HUES64 (cell line): Measurements from ENCODE around the gene YIPF2.
A peak's percentile ranks its signal among the peaks of the same experiment; 100 is the strongest.

Experiments
- H3K27ac ChIP-seq: 2 replicates; pipeline ENCODE4 v1.7.0; 2013; ENCODE audit warnings: low read depth, low read length, inconsistent platforms
- H3K27me3 ChIP-seq: 2 replicates; pipeline ENCODE4 v1.6.1; 2013; ENCODE audit warnings: mild to moderate bottlenecking, low read length; ENCODE audit not compliant: insufficient read depth
- H3K36me3 ChIP-seq: 2 replicates; pipeline ENCODE4 v1.6.1; 2013; ENCODE audit warnings: mild to moderate bottlenecking, low read length; ENCODE audit not compliant: insufficient read depth
- H3K4me1 ChIP-seq: 2 replicates; pipeline ENCODE4 v1.6.1; 2013; ENCODE audit warnings: mild to moderate bottlenecking, low read length, moderate library complexity; ENCODE audit not compliant: insufficient read depth
- H3K4me3 ChIP-seq: 2 replicates; pipeline ENCODE4 v1.5.1; 2013; ENCODE audit warnings: mild to moderate bottlenecking, low read length, moderate library complexity
- H3K9ac ChIP-seq: 2 replicates; pipeline ENCODE4 v1.6.1; 2013; ENCODE audit warnings: mild to moderate bottlenecking, low read depth, low read length
- H3K9me3 ChIP-seq: 2 replicates; pipeline ENCODE4 v1.6.1; 2013; ENCODE audit warnings: low read depth, low read length; ENCODE audit not compliant: insufficient read depth
- WGBS: fragments of 150-250, 120-280 bp; methylation state at CpG from one replicate; pipeline ENCODE4 v1.1.7; 2013; ENCODE audit warnings: missing lambda C conversion rate; 5-methylcytosine and 5-hydroxymethylcytosine counted together

Gene YIPF2

DNA sequence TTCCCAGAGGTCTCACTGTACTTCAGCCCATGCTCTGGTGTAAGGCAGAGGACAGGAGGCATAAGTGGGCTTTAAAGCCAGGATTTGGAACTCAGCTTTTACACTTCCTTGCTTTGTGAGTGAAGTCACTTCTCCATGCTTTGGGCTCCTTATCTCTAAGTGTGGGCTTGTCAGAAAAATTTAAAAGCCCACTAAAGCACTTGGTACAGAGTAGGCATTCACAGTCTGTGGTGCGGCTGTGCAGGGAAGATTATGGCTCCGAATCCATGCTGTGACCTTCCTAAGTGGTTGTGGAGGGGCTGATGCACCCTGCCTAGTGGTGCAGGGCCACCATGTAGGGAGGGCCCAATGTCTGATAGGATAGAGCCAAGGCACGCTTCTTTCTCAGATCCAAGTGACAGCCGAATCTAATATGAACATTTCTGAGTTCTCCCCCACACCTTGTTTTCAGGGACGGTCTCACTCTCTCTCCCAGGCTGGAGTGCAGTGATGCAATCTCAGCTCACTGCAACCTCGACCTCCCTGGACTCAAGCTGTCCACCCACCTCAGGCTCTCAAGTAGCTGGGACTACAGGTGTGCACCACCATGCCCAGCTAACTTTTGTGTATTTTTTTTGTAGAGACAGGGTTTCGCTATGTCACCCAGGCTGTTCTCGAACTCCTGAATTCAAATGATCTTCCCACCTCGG, 7.1 kb upstream of the YIPF2 start:
- 92% methylated on average over 9 of the region's 9 CpGs for WGBS
- Histone ChIP-seq H3K9me3 (no peaks in the 10 kb centered on the region), H3K4me1 (0 out of 2 replicates have a peak, but pooled peaks cover 6% of the 10 kb centered on the region), H3K27ac (0 out of 2 replicates have a peak overlapping the region, but pooled peaks have one; percentile 18), H3K4me3 (no peak overlapping the region), H3K27me3 (no peaks in the 10 kb centered on the region), H3K36me3 (peaks cover 16% of the 10 kb centered on the region), H3K9ac (no peak overlapping the region)

DNA sequence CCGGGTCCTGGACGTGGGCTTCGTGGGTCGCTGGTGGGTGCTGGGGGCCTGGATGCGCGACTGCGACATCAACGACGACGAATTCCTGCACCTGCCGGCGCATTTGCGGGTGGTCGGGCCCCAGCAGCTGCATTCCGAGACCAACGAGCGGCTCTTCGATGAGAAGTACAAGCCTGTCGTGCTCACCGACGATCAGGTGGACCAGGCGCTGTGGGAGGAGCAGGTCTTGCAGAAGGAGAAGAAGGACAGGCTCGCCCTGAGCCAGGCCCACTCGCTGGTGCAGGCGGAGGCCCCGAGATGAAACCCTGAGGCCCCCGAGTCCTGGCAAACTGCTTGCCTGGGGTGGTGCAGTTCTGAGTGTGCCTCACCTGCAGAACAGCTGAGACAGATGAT, 959 bp upstream of the YIPF2 start:
- H3K27me3 ChIP-seq: no peaks in the 10 kb centered on the region
- H3K27ac ChIP-seq: no peak overlapping the region
- no peaks in the 10 kb centered on the region; the same call in 1 of the 2 replicates for H3K4me1 ChIP-seq
- H3K9ac ChIP-seq: peak overlapping the region; percentile 82
- peak overlapping the region; percentile 90 for H3K4me3 ChIP-seq
- 13% methylated on average over 27 of the region's 27 CpGs for WGBS
- H3K36me3 ChIP-seq: peaks cover 29% of the 10 kb centered on the region
- H3K9me3 ChIP-seq: no peaks in the 10 kb centered on the region

DNA sequence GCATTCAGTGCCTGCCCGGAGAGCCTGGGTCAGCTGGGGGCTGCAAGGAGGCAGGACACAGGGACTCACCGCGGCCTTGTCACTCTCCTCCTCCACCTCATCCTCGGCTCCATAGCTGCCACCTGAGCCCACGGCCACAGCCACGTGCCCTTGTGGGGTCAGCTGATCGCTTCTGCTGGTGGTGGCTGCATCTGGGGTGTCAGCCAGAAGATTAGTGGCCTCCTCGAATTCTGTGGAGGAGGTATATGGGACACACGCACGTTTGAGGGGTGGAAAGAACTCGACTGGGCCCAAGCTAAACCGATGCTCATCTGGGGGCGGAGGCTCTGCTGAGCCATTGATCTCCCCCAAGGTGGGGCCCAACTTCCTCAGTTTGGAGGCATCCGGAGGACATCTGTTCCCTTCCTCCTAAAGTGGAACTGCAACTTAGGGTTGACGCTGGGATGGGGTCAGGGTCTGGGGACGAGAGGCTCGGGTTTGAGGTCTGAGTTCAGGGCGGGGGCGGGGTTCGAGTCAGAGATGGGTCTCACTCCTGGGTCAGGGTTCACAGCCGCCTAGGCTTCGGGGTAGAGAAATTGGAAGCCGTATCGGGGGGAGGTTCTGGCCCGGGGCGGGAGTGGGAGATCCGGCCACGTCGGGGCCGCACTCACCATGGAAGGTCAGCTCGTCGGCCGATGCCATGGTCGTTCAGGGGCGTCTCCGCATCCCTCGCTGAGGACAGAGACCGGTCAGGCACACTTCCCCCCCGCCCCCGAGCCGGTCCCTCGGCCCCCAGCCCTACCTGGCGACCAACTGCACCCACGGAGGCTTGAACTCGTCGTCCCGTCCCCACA, 493 bp downstream of the YIPF2 start:
- no peaks in the 10 kb centered on the region; the same call in 1 of the 2 replicates for H3K4me1 ChIP-seq
- H3K4me3 ChIP-seq: peak overlapping the region; percentile 90
- H3K9ac ChIP-seq: peak overlapping the region; percentile 66
- WGBS: 19% methylated on average over 47 of the region's 47 CpGs
- peaks cover 40% of the 10 kb centered on the region for H3K36me3 ChIP-seq
- H3K27ac ChIP-seq: no peak overlapping the region
- H3K27me3 ChIP-seq: no peaks in the 10 kb centered on the region
- H3K9me3 ChIP-seq: no peaks in the 10 kb centered on the region

DNA sequence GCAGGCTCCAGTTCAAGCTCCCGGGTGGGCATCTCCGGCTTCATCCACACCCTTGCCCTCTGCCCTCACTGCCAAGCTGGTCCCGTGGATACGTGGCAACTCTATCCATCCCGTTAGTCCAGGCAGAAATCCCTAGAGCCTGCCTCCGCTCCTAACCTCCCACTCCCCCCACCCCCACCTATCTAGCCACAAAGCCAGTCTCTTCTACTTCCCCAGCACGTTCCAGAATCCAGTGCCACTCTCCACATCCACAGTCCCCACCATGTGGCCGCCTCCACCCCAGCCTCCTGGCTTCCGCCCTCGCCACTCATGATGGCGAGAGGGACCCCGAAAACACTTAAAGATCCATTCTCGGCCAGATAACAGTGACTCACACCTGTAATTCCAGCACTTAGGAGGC, 3.8 kb downstream of the YIPF2 start:
- H3K9me3 ChIP-seq: no peaks in the 10 kb centered on the region
- peaks cover 56% of the 10 kb centered on the region for H3K36me3 ChIP-seq
- 95% methylated on average over 13 of the region's 13 CpGs for WGBS
- H3K27ac ChIP-seq: no peak overlapping the region
- H3K27me3 ChIP-seq: no peaks in the 10 kb centered on the region
- H3K4me1 ChIP-seq: no peaks in the 10 kb centered on the region
- H3K9ac ChIP-seq: no peak overlapping the region
- no peak overlapping the region for H3K4me3 ChIP-seq

DNA sequence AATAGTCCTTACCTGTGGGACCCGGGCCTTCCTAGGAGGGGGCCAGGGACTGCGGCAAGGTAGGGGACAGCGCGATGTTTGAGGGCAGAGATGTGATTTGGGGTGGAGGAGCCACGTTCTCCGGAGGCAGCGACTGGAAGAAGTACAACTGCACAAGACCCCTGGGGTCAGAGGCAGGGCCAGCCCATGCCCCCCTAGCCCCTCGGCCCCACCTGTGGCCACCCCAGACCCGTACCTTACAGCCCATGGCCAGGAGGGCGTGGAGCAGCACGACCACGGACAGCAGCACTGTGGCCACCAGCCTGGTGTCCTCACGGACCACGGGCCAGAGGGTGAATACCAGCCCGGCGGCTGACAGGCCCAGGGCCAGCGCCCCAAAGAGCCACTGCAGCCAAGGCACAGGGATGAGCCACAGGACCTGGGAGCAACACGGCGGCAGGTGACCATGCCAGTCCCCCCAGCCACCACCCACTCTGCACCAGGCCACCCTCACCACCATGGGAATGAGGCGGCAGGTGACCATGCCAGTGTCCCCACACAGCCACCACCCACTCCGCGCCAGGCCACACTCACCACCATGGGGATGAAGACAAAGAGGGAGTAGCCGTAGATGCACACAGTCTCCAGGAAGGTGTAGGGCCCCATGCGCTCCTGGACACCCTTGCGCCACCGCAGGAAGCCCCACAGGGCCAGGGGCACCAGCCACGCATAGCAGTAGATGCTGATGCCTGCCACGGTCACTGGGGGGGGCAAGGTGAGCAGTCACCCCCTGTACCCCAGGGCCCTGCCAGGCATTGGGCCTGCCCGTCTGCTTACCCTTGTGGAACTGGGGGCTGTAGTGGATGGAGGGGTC, 5.0 kb downstream of the YIPF2 start:
- Histone ChIP-seq H3K4me3 (no peak overlapping the region), H3K4me1 (no peaks in the 10 kb centered on the region), H3K9me3 (no peaks in the 10 kb centered on the region), H3K36me3 (peaks cover 67% of the 10 kb centered on the region), H3K27ac (no peak overlapping the region), H3K27me3 (no peaks in the 10 kb centered on the region), H3K9ac (no peak overlapping the region)
- WGBS: 97% methylated on average over 29 of the region's 29 CpGs

DNA sequence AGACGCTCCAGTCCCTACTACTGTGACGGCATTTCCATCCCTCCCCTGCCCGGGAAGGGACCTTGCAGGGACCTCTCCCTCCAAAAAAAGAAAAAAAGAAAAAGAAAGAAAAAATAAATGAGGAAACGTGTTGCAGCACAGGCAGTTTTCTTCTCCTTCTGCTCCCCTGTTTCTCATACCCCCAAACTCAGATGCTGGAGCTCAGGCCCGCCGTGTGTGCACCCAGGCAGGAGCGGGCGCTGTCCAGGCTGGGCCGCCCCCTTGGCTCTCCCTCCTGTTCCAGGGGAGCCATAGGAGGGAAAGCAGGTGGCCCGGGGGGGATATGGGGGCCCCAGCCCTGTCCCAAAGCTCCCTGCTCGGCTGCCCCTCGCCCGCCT, 5.8 kb downstream of the YIPF2 start:
- no peaks in the 10 kb centered on the region for H3K9me3 ChIP-seq
- WGBS: 87% methylated on average over 8 of the region's 13 CpGs
- no peak overlapping the region for H3K27ac ChIP-seq
- H3K27me3 ChIP-seq: no peaks in the 10 kb centered on the region
- no peaks in the 10 kb centered on the region for H3K4me1 ChIP-seq
- H3K4me3 ChIP-seq: no peak overlapping the region
- peaks cover 73% of the 10 kb centered on the region for H3K36me3 ChIP-seq
- no peak overlapping the region for H3K9ac ChIP-seq

DNA sequence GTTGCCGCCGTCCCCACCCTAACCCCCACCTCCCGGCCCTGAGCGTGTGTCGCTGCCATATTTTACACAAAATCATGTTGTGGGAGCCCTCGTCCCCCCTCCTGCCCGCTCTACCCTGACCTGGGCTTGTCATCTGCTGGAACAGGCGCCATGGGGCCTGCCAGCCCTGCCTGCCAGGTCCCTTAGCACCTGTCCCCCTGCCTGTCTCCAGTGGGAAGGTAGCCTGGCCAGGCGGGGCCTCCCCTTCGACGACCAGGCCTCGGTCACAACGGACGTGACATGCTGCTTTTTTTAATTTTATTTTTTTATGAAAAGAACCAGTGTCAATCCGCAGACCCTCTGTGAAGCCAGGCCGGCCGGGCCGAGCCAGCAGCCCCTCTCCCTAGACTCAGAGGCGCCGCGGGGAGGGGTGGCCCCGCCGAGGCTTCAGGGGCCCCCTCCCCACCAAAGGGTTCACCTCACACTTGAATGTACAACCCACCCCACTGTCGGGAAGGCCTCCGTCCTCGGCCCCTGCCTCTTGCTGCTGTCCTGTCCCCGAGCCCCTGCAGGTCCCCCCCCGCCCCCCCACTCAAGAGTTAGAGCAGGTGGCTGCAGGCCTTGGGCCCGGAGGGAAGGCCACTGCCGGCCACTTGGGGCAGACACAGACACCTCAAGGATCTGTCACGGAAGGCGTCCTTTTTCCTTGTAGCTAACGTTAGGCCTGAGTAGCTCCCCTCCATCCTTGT, 6.4 kb downstream of the YIPF2 start:
- peaks cover 71% of the 10 kb centered on the region for H3K36me3 ChIP-seq
- H3K9me3 ChIP-seq: no peaks in the 10 kb centered on the region
- H3K9ac ChIP-seq: no peak overlapping the region
- 94% methylated on average over 32 of the region's 33 CpGs for WGBS
- H3K27me3 ChIP-seq: no peaks in the 10 kb centered on the region
- H3K4me1 ChIP-seq: no peaks in the 10 kb centered on the region
- H3K27ac ChIP-seq: no peak overlapping the region
- no peak overlapping the region for H3K4me3 ChIP-seq

DNA sequence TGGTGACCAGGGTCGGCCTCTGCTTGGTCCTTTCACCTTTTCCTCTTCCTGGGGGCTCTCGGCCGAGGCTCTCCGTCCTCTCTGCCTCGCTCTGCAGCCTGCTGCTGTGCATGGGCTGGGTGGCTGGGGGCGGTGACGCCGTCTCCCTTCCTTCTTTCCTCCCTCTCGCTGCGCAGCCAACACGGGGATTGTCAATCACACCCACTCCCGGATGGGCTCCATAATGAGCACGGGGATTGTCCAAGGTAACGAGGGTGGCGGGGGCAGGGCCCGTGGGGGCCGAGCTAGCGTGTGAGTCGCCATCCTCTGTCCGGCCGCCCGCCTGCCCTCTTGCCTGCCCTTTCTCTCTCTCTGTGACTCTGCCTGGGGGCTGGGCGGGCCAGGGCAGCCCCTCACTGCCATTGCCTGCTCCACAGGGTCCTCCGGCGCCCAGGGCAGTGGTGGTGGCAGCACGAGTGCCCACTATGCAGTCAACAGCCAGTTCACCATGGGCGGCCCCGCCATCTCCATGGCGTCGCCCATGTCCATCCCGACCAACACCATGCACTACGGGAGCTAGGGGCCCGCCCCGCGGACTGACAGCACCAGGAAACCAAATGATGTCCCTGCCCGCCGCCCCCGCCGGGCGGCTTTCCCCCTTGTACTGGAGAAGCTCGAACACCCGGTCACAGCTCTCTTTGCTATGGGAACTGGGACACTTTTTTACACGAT, 7.1 kb downstream of the YIPF2 start:
- Histone ChIP-seq H3K4me1 (no peaks in the 10 kb centered on the region), H3K27ac (no peak overlapping the region), H3K9ac (no peak overlapping the region), H3K9me3 (no peaks in the 10 kb centered on the region), H3K27me3 (no peaks in the 10 kb centered on the region), H3K36me3 (peaks cover 75% of the 10 kb centered on the region), H3K4me3 (no peak overlapping the region)
- 95% methylated on average over 43 of the region's 43 CpGs for WGBS

DNA sequence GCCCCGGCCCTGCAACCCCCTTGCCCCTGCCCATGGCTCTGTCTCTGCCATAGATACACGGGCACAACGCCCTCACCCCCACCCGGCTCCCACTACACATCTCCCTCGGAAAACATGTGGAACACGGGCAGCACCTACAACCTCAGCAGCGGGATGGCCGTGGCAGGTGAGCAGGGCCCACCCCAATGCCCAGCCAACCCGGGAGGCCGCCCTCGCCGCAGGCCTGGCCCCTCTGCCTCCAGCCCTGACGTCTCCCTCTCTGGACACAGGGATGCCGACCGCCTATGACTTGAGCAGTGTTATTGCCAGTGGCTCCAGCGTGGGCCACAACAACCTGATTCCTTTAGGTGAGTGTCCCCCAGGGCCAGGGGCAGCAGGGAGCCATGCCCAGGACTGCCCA, 7.7 kb downstream of the YIPF2 start:
- H3K27ac ChIP-seq: no peak overlapping the region
- no peaks in the 10 kb centered on the region for H3K4me1 ChIP-seq
- 94% methylated on average over 16 of the region's 16 CpGs for WGBS
- no peak overlapping the region for H3K4me3 ChIP-seq
- peaks cover 81% of the 10 kb centered on the region for H3K36me3 ChIP-seq
- H3K9ac ChIP-seq: no peak overlapping the region
- no peaks in the 10 kb centered on the region for H3K27me3 ChIP-seq
- H3K9me3 ChIP-seq: no peaks in the 10 kb centered on the region

DNA sequence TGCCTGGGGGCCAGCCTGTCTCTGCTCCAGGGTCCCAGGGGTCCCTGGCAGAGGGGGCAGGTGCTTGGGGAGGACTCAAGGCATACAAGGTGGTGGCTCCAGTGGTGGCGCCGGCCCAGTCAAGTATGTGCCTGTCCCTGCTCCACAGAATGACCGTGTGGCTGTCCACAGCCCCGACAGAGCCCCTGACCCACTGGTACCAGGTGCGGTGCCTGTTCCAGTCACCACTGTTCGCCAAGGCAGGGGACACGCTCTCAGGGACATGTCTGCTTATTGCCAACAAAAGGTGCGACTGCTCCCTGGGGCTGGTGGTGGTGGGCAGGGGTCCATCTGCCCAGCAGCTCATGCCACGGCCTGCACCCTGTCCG, 8.2 kb downstream of the YIPF2 start:
- H3K27ac ChIP-seq: no peak overlapping the region
- H3K4me3 ChIP-seq: no peak overlapping the region
- no peaks in the 10 kb centered on the region for H3K27me3 ChIP-seq
- no peaks in the 10 kb centered on the region for H3K4me1 ChIP-seq
- no peaks in the 10 kb centered on the region for H3K9me3 ChIP-seq
- peaks cover 82% of the 10 kb centered on the region for H3K36me3 ChIP-seq
- WGBS: 97% methylated on average over 10 of the region's 10 CpGs
- H3K9ac ChIP-seq: no peak overlapping the region
